Choroid plexus epithelial cell (primary cell): ENCODE measurements around the gene CHKB.

Source experiments
- DNase-seq: peaks from one replicate; pipeline ENCODE4 v3.0.0-alpha.2; 2010; ENCODE audit warnings: low read depth
- H3K4me3 ChIP-seq: 2 replicates; pipeline ENCODE4 v1.5.1; 2011; ENCODE audit warnings: low read depth, mild to moderate bottlenecking, control low read depth, low read length, moderate library complexity
- CTCF ChIP-seq: conservative IDR thresholded peaks from 2 replicates; pipeline ENCODE4 v1.5.1; 2011; ENCODE audit warnings: low read depth, mild to moderate bottlenecking, control low read depth, inconsistent platforms, low read length, moderate library complexity

Gene CHKB

GRCh38 chr22:50625568-50626313, 43.1 kb upstream of the CHKB start:
- TF ChIP-seq CTCF = no peak
- H3K4me3 ChIP-seq = no peak overlapping the region
- DNase-seq = no peak

DNA sequence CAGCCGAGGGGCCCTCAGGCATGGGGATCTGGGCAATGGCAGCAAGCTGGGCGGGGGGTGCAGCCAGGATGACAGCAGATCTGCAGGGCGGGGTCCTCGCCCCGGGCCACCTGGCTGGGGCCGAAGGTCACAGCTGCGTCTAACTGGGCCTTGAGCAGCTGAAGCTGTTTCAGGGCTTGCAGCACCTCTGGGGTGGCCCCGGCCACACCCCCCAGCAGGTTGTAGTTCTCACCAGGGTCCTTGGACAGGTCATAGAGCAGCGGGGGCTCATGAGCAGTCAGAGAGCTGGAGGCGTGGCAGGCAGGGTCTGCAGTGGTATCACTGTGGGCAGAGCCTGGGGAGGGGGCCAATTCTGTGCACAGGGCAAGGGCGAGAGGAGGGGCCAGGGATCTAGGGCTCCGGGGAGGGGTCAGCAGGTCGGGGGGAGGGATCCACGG, 42.5 kb upstream of the CHKB start:
- no peak overlapping the region for H3K4me3 ChIP-seq
- no peak for DNase-seq
- TF ChIP-seq CTCF = no peak

- H3K4me3 ChIP-seq = no peak overlapping the region
- TF ChIP-seq CTCF = no peak
- DNase-seq = no peak
Observed at GRCh38 chr22:50624347-50625130, 41.9 kb upstream of the CHKB start.

- DNase-seq = no peak
- H3K4me3 ChIP-seq = no peak overlapping the region
- TF ChIP-seq CTCF = no peak
Observed at GRCh38 chr22:50622723-50623327, 40.2 kb upstream of the CHKB start.

- DNase-seq = no peak
- TF ChIP-seq CTCF = peak; percentile 33
- H3K4me3 ChIP-seq = no peak overlapping the region
Observed at GRCh38 chr22:50621948-50622722, 39.5 kb upstream of the CHKB start.

DNA sequence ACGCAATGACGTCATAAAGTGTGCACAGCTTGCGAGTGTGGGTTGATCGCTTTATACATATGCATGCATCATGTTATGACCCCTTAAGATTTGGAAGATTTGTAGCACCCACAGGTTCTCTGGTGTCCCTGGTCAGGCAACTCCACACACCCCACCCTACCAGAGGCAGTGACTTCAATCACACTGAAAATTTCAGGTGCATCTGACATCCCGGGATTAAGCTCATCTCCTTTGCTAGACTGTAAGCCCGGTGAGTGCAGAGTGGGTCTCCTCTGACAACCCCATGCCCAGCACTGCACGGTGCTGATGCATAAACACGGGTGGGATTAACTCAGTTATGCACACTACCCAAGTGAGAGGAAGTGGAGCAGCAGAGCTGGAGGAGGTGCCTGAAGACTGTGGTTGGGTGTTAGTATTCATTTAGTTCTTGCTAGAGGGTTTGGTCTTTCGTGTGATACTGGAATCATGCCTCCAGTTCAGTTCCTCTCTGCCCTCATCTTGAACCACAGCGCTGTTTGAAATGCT, 38.8 kb upstream of the CHKB start:
- H3K4me3 ChIP-seq = no peak overlapping the region
- TF ChIP-seq CTCF = no peak
- DNase-seq = no peak
